Spleen (tissue), 7 donors: Measurements from ENCODE around the gene SCG5.

Experiments used
- POLR2A ChIP-seq, 3 donors: fragments of 450-650 bp; IDR thresholded peaks; one replicate each; pipeline ENCODE4 v1.5.1; 2017; ENCODE audit warnings: antibody characterized with exemption in 3 of 3, mild to moderate bottlenecking in 1 of 3
- POLR2AphosphoS5 ChIP-seq, 3 donors: sonication (generic); formaldehyde crosslinking; IDR thresholded peaks; one replicate each; pipeline ENCODE4 v1.5.1; 2017; ENCODE audit warnings: antibody characterized with exemption in 3 of 3
- TF ChIP-seq, protein P1 (sequence below), 11 experiments: fragments of 200-600 bp in 7 of 11; fragments of 450-650 bp in 4 of 11; sonication (generic) in 4 of 11; IDR thresholded peaks in 8 of 11; conservative IDR thresholded peaks in 3 of 11; 1 replicate in 7 of 11; 2 replicates in 4 of 11; pipeline versions ENCODE4 v1.4.0 to v1.8.0; 2016 to 2021; ENCODE audit warnings: antibody characterized with exemption in 11 of 11, inconsistent platforms in 4 of 11, mild to moderate bottlenecking in 1 of 11
- donor health status: DM: no; HTN: no; CAD: no; lungs with moderate emphysema.
- donor health status: DM: no; HTN: no; CAD: no.
- donor health status: DM: no; HTN: no; CAD: no.

DNA sequence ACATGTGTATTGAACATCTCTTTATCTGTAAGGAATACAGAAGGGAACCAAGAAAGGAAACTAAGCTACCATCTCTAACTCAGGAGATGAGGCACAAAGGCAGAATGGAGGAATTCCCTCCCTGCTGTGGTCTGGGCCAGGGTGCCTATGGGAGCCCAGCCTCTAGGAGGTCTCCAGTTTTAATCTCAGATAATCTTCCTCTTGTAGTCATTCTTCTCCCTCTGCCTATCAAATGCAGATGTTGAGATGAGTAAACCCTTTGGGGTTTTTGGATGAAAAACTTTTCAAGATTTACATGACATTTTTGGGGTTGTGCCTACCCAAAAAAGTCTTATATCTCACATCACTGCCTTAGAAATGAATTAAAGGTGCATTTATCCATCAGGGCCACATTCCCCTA is 23.3 kb downstream of the SCG5 start:
- TF ChIP-seq, protein P1, sequence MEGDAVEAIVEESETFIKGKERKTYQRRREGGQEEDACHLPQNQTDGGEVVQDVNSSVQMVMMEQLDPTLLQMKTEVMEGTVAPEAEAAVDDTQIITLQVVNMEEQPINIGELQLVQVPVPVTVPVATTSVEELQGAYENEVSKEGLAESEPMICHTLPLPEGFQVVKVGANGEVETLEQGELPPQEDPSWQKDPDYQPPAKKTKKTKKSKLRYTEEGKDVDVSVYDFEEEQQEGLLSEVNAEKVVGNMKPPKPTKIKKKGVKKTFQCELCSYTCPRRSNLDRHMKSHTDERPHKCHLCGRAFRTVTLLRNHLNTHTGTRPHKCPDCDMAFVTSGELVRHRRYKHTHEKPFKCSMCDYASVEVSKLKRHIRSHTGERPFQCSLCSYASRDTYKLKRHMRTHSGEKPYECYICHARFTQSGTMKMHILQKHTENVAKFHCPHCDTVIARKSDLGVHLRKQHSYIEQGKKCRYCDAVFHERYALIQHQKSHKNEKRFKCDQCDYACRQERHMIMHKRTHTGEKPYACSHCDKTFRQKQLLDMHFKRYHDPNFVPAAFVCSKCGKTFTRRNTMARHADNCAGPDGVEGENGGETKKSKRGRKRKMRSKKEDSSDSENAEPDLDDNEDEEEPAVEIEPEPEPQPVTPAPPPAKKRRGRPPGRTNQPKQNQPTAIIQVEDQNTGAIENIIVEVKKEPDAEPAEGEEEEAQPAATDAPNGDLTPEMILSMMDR (IDR thresholded peaks at IDR 0.05 in 8 of 11, conservative IDR thresholded peaks at IDR 0.05 in 3 of 11) = no peak
- TF ChIP-seq POLR2A (IDR thresholded peaks at IDR 0.05) (no peak), POLR2AphosphoS5 (IDR thresholded peaks at IDR 0.05) (no peak)
